Activated naive CD8-positive, alpha-beta T cell treated with anti-CD3 and anti-CD28 coated beads, Interleukin-2, amount 10 ng/mL, durations not matched to agents 7 days and 5 days (primary cell): ENCODE data around the gene WWOX. TPM values are rescaled to one million over a fixed set of nuclear protein-coding genes. Genes with fewer than 3 reads are reported as not detected.

Source experiments
- ATAC-seq: fragments of 150-1000 bp; cut with Tn5 transposase; one replicate; pipeline ENCODE4 v1.10.0; 2021; ENCODE audit warnings: low read depth, moderate library complexity
- POLR2A ChIA-PET: fragments of 350-600 bp; sonication (Branson Sonifier 250); formaldehyde crosslinking; loops from one replicate; lab custom pipeline; 2021; ENCODE audit warnings: antibody characterized with exemption; lab: Charles Lee
- DNase-seq: peaks from one replicate; pipeline ENCODE4 v3.0.0; 2021
- H3K27ac Mint-ChIP-seq: one replicate; pipeline ENCODE4 v1.8.0; 2022; ENCODE audit warnings: mild to moderate bottlenecking, mixed read lengths
- H3K27me3 Mint-ChIP-seq: one replicate; pipeline ENCODE4 v1.8.0; 2022; ENCODE audit warnings: mild to moderate bottlenecking, moderate library complexity, mixed read lengths
- H3K36me3 Mint-ChIP-seq: one replicate; pipeline ENCODE4 v1.8.0; 2021; ENCODE audit warnings: mild to moderate bottlenecking, mixed read lengths
- H3K4me1 Mint-ChIP-seq: one replicate; pipeline ENCODE4 v1.8.0; 2021; ENCODE audit warnings: mixed read lengths
- H3K4me3 Mint-ChIP-seq: one replicate; pipeline ENCODE4 v1.8.0; 2022; ENCODE audit warnings: mild to moderate bottlenecking, moderate library complexity, mixed read lengths
- H3K9me3 Mint-ChIP-seq: one replicate; pipeline ENCODE4 v1.8.0; 2021; ENCODE audit warnings: mixed read lengths
- total RNA-seq, 2 experiments: library from RNA; stranded (reverse); gene quantifications; one replicate each; pipeline ENCODE4 v1.2.3, GENCODE V29; 2021

The WWOX gene
- total RNA-seq, 2 experiments from 2014 or later: 26.8 to 27.7 TPM

DNA sequence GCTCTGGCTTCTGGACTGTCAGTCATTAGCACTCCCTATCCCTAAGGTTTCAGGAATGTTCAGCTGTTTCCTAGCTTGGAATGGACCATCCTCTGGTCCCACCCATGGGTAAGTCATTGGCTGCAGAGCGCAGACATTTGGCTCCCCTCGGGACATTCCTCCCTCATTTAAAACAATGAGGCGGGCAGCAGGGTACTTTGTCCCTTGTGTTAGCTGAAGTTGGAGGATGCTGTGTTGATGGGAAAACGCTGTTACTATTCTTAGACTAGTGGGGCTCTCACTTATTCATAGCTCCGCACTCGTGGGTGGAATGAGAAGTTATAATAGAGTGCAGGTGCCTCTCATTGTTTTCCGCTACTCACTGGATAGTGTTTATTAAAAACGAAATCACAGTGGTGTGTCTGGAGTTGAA lies 673.8 kb downstream of the WWOX start:
- no peak for DNase-seq
- H3K9me3 Mint-ChIP-seq: peaks cover 3% of the 10 kb centered on the region
- POLR2A ChIA-PET: no interaction called here
- peaks cover 5% of the 10 kb centered on the region for H3K4me1 Mint-ChIP-seq
- H3K27me3 Mint-ChIP-seq: peaks cover 3% of the 10 kb centered on the region
- no peak overlapping the region for H3K4me3 Mint-ChIP-seq
- no peak for ATAC-seq
- no peaks in the 10 kb centered on the region for H3K36me3 Mint-ChIP-seq
- H3K27ac Mint-ChIP-seq: no peak overlapping the region

GRCh38 chr16:78773706-78774105 lies 674.3 kb downstream of the WWOX start:
- Mint-ChIP-seq H3K9me3 (peaks cover 3% of the 10 kb centered on the region), H3K36me3 (no peaks in the 10 kb centered on the region), H3K4me3 (no peak overlapping the region), H3K27ac (no peak overlapping the region), H3K27me3 (peaks cover 3% of the 10 kb centered on the region), H3K4me1 (peaks cover 5% of the 10 kb centered on the region)
- POLR2A ChIA-PET: no interaction called here
- ATAC-seq: no peak
- no peak for DNase-seq

DNA sequence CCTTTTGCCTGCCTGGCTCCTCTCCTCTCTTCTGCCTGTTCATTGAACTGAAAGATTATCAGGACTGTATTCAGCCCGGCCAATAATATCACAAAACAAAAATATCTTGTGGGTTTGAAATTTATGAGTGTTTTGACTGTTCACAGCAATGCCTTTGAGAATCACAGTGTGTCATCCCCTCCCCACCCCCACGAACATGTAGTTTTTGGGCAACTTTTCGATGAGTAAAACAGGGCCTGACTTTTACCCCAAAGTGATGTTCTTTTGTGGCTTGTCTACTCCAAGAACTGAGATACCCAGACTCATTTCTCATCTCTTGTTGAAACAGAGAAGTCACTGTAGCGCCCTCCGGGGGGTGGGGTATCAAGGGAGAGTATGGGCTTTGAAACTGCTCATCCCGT lies 675.7 kb downstream of the WWOX start:
- POLR2A ChIA-PET: no interaction called here
- no peak for ATAC-seq
- H3K4me3 Mint-ChIP-seq: no peak overlapping the region

GRCh38 chr16:78778101-78779004 lies 678.9 kb downstream of the WWOX start:
- Mint-ChIP-seq H3K36me3 (no peaks in the 10 kb centered on the region), H3K9me3 (peaks cover 4% of the 10 kb centered on the region), H3K27ac (peak overlapping the region; percentile 45), H3K4me1 (peaks cover 2% of the 10 kb centered on the region), H3K27me3 (no peaks in the 10 kb centered on the region), H3K4me3 (peak overlapping the region; percentile 13)
- POLR2A ChIA-PET: no interaction called here
- ATAC-seq: peak; percentile 26
- DNase-seq: no peak

More for the DNA sequence above, 675.7 kb downstream of the WWOX start:
- peaks cover 3% of the 10 kb centered on the region for H3K4me1 Mint-ChIP-seq
- no peak overlapping the region for H3K27ac Mint-ChIP-seq
- H3K9me3 Mint-ChIP-seq: peaks cover 3% of the 10 kb centered on the region
- no peak for DNase-seq
- no peaks in the 10 kb centered on the region for H3K36me3 Mint-ChIP-seq
- H3K27me3 Mint-ChIP-seq: peaks cover 3% of the 10 kb centered on the region

GRCh38 chr16:78780808-78781207 lies 681.4 kb downstream of the WWOX start:
- H3K4me3 Mint-ChIP-seq: no peak overlapping the region
- POLR2A ChIA-PET: no interaction called here
- peaks cover 2% of the 10 kb centered on the region for H3K4me1 Mint-ChIP-seq

DNA sequence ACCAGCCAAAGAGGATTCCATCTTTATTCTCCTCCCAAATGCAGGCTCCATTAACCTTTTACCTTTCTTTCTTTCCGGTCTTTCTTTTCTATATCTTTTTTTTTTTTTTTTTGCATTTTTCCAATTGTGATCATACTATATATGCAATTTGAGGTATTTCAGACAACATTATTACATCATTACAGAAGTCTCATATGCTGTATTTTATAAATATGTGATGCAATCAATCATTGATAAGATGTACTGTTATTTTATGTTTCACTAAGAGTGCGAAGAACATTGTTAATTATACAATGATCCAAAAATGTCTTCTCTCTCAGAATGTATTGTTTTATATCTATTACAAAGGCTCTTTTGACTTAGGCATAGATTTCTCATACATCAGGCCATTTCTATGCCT lies 683.1 kb downstream of the WWOX start:
- Mint-ChIP-seq H3K27me3 (no peaks in the 10 kb centered on the region), H3K9me3 (peaks cover 3% of the 10 kb centered on the region), H3K4me1 (peaks cover 2% of the 10 kb centered on the region), H3K27ac (no peak overlapping the region), H3K4me3 (no peak overlapping the region), H3K36me3 (no peaks in the 10 kb centered on the region)
- POLR2A ChIA-PET: no interaction called here
- no peak for ATAC-seq
- DNase-seq: no peak

More at GRCh38 chr16:78780808-78781207, 681.4 kb downstream of the WWOX start:
- ATAC-seq (no peak), DNase-seq (no peak)
- peaks cover 4% of the 10 kb centered on the region for H3K9me3 Mint-ChIP-seq
- no peaks in the 10 kb centered on the region for H3K27me3 Mint-ChIP-seq
- H3K27ac Mint-ChIP-seq: no peak overlapping the region
- no peaks in the 10 kb centered on the region for H3K36me3 Mint-ChIP-seq

DNA sequence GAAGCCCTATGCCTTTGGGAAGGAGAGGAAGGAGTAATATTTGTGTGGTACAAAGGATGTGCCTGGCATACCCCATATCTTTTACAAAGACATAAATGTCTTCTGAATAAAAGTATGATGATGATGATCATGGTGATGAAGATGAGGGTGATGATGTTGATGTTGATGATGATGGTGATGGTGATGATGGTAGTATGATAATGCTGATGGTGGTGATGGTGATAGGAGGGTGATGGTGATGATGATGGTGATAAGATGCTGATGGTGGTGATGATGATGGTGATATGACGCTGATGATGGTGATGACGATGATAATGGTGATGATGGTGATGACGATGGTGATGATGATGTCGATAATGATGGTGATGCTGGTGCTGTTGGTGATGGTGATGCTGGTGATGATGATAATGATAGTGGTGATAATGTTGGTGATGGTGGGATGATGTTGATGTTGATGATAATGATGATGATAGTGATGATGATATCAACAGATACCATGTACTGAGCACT lies 684.2 kb downstream of the WWOX start:
- no peak for ATAC-seq
- Mint-ChIP-seq H3K9me3 (peaks cover 3% of the 10 kb centered on the region), H3K4me1 (peaks cover 2% of the 10 kb centered on the region), H3K27ac (no peak overlapping the region), H3K36me3 (no peaks in the 10 kb centered on the region), H3K4me3 (no peak overlapping the region), H3K27me3 (no peaks in the 10 kb centered on the region)
- POLR2A ChIA-PET: no interaction called here
- no peak for DNase-seq

DNA sequence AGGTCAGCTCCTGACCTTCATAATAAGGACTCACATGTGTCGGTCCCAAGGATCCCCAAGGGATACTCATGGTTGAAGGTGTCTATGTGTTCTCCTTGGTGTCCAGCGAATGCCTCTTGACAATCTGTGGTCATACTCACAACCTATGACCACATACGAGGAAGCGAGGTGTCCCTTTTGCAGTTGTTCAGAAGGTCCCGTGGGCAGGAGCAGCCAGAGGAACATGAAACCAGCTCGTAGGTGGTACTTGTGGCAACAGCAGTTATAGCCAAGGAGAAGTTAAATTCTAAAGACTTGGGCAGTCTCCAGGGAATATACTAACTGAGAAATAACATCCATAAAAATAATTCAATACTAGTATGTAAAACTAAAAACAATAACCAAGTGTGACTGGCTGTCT lies 685.3 kb downstream of the WWOX start:
- H3K9me3 Mint-ChIP-seq: peaks cover 3% of the 10 kb centered on the region
- H3K27me3 Mint-ChIP-seq: no peaks in the 10 kb centered on the region
- ATAC-seq: no peak
- no peak overlapping the region for H3K4me3 Mint-ChIP-seq
- POLR2A ChIA-PET: no interaction called here
- peaks cover 2% of the 10 kb centered on the region for H3K4me1 Mint-ChIP-seq
- H3K27ac Mint-ChIP-seq: no peak overlapping the region
- DNase-seq: no peak
- no peaks in the 10 kb centered on the region for H3K36me3 Mint-ChIP-seq

DNA sequence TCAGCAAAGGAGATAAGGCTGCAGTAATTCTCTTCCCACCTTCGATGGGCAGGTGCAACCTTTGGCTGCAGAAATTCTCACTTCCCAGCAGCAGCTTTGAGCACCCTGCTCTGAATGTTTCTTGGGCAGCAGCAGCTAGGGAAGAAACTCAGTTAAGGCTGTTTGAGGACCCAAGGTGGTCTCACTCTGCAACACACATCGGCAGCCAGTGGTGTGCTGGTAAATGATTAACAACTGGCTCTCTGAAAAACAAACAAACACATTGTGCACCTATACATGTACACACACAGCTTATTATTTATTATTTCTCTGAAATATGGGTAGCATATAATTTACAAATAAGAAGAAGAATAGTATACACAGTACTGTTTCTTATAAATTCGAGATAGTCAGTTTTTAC lies 685.8 kb downstream of the WWOX start:
- POLR2A ChIA-PET: no interaction called here
- peaks cover 2% of the 10 kb centered on the region for H3K4me1 Mint-ChIP-seq
- DNase-seq (no peak), ATAC-seq (no peak)
- no peak overlapping the region for H3K27ac Mint-ChIP-seq
- H3K4me3 Mint-ChIP-seq: no peak overlapping the region
- no peaks in the 10 kb centered on the region for H3K36me3 Mint-ChIP-seq
- peaks cover 3% of the 10 kb centered on the region for H3K9me3 Mint-ChIP-seq
- H3K27me3 Mint-ChIP-seq: no peaks in the 10 kb centered on the region

GRCh38 chr16:78786635-78787034 lies 687.2 kb downstream of the WWOX start:
- H3K36me3 Mint-ChIP-seq: no peaks in the 10 kb centered on the region
- H3K4me1 Mint-ChIP-seq: peaks cover 2% of the 10 kb centered on the region
- POLR2A ChIA-PET: no interaction called here
- no peak for ATAC-seq
- H3K4me3 Mint-ChIP-seq: no peak overlapping the region
- no peak for DNase-seq
- peaks cover 3% of the 10 kb centered on the region for H3K9me3 Mint-ChIP-seq
- no peak overlapping the region for H3K27ac Mint-ChIP-seq
- no peaks in the 10 kb centered on the region for H3K27me3 Mint-ChIP-seq

DNA sequence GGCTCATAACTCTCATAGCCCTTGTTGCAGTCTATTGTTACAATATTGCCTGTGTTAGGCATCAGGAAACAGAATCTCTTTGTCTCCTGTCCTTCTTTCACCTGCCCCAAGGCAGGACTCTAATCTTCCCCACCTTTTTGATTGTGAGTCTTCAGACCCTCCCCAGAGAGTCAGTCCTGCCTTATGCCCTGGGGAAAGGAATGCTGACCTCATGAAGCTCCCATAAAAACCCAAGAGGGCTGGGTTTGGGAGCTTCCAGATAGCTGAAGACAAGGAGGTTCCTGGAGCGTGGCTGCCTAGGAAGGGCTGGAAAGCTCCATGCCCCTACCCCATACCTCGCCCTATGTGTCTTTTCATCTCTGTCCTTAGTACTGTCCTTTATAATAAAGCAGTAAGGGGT lies 688.8 kb downstream of the WWOX start:
- Mint-ChIP-seq H3K4me1 (no peaks in the 10 kb centered on the region), H3K4me3 (no peak overlapping the region), H3K27ac (no peak overlapping the region), H3K9me3 (peaks cover 1% of the 10 kb centered on the region), H3K27me3 (no peaks in the 10 kb centered on the region), H3K36me3 (no peaks in the 10 kb centered on the region)
- no peak for DNase-seq
- POLR2A ChIA-PET: no interaction called here
- no peak for ATAC-seq

- H3K27ac Mint-ChIP-seq: no peak overlapping the region
- ATAC-seq (no peak), DNase-seq (no peak)
- no peaks in the 10 kb centered on the region for H3K36me3 Mint-ChIP-seq
- H3K4me3 Mint-ChIP-seq: no peak overlapping the region
- peaks cover 1% of the 10 kb centered on the region for H3K9me3 Mint-ChIP-seq
- H3K27me3 Mint-ChIP-seq: no peaks in the 10 kb centered on the region
- POLR2A ChIA-PET: no interaction called here
- H3K4me1 Mint-ChIP-seq: no peaks in the 10 kb centered on the region
Measured at GRCh38 chr16:78788696-78789095, 689.2 kb downstream of the WWOX start.

GRCh38 chr16:78789561-78789960 lies 690.1 kb downstream of the WWOX start:
- Mint-ChIP-seq H3K4me3 (no peak overlapping the region), H3K36me3 (no peaks in the 10 kb centered on the region), H3K4me1 (no peaks in the 10 kb centered on the region), H3K27me3 (no peaks in the 10 kb centered on the region), H3K27ac (no peak overlapping the region), H3K9me3 (peaks cover 1% of the 10 kb centered on the region)
- POLR2A ChIA-PET: no interaction called here
- ATAC-seq (no peak), DNase-seq (no peak)

GRCh38 chr16:78791011-78791410 lies 691.6 kb downstream of the WWOX start:
- H3K27me3 Mint-ChIP-seq: no peaks in the 10 kb centered on the region
- ATAC-seq: no peak
- H3K4me3 Mint-ChIP-seq: no peak overlapping the region
- H3K9me3 Mint-ChIP-seq: peaks cover 1% of the 10 kb centered on the region
- H3K27ac Mint-ChIP-seq: no peak overlapping the region
- POLR2A ChIA-PET: no interaction called here
- no peaks in the 10 kb centered on the region for H3K4me1 Mint-ChIP-seq
- H3K36me3 Mint-ChIP-seq: no peaks in the 10 kb centered on the region
- DNase-seq: no peak
